CD8-positive, alpha-beta memory T cell (primary cell): ENCODE data around the gene ZNF469. TPM values are rescaled to one million over a fixed set of nuclear protein-coding genes. Genes with fewer than 3 reads are reported as not detected.

ENCODE experiments used
- CTCF ChIA-PET: fragments of 350-600 bp; sonication (Branson Sonifier 250); formaldehyde crosslinking; loops from one replicate; lab custom pipeline; 2021; ENCODE audit warnings: antibody characterized with exemption; lab: Charles Lee
- POLR2A ChIA-PET: fragments of 350-600 bp; sonication (Branson Sonifier 250); formaldehyde crosslinking; loops from one replicate; lab custom pipeline; 2021; ENCODE audit warnings: antibody characterized with exemption; lab: Charles Lee
- DNase-seq, 5 donors: peaks; one replicate each; pipeline versions ENCODE4 v3.0.0 to v3.0.0-alpha.2; 2020 to 2022; ENCODE audit warnings: mixed read lengths in 1 of 5
- H3K27ac ChIP-seq: one replicate; pipeline ENCODE4 v1.7.0; 2013; ENCODE audit warnings: low read depth, mild to moderate bottlenecking, low read length, moderate library complexity
- H3K27me3 ChIP-seq: 2 replicates; pipeline ENCODE4 v1.7.0; 2013; ENCODE audit warnings: low read length, mild to moderate bottlenecking; ENCODE audit not compliant: insufficient read depth, poor library complexity, severe bottlenecking
- H3K36me3 ChIP-seq: 2 replicates; pipeline ENCODE4 v1.7.0; 2013; ENCODE audit warnings: mild to moderate bottlenecking, low read length, moderate library complexity; ENCODE audit not compliant: insufficient read depth
- H3K4me1 ChIP-seq: 2 replicates; pipeline ENCODE4 v1.7.0; 2013; ENCODE audit warnings: mild to moderate bottlenecking, low read length, moderate library complexity; ENCODE audit not compliant: insufficient read depth
- H3K4me3 ChIP-seq: 2 replicates; pipeline ENCODE4 v1.7.0; 2013; ENCODE audit warnings: mild to moderate bottlenecking, low read length
- H3K9me3 ChIP-seq: 2 replicates; pipeline ENCODE4 v1.7.0; 2013; ENCODE audit warnings: mild to moderate bottlenecking, low read length
- H3K27ac Mint-ChIP-seq, 8 donors: one replicate each; pipeline ENCODE4 v1.8.0; 2020 to 2021; ENCODE audit warnings: mixed read lengths in 8 of 8, mild to moderate bottlenecking in 6 of 8, inconsistent platforms in 3 of 8, moderate library complexity in 3 of 8
- H3K27me3 Mint-ChIP-seq, 2 donors: one replicate each; pipeline ENCODE4 v1.8.0; 2020 to 2021; ENCODE audit warnings: mixed read lengths in 2 of 2, mild to moderate bottlenecking in 1 of 2, moderate library complexity in 1 of 2
- H3K36me3 Mint-ChIP-seq, 3 donors: one replicate each; pipeline ENCODE4 v1.8.0; 2020 to 2021; ENCODE audit warnings: mixed read lengths in 3 of 3, inconsistent platforms in 1 of 3, mild to moderate bottlenecking in 1 of 3
- H3K4me1 Mint-ChIP-seq, 3 donors: one replicate each; pipeline ENCODE4 v1.8.0; 2020 to 2021; ENCODE audit warnings: mixed read lengths in 3 of 3, inconsistent platforms in 1 of 3, mild to moderate bottlenecking in 1 of 3
- H3K4me3 Mint-ChIP-seq, 7 donors: one replicate each; pipeline ENCODE4 v1.8.0; 2020 to 2021; ENCODE audit warnings: mixed read lengths in 7 of 7, mild to moderate bottlenecking in 6 of 7, moderate library complexity in 4 of 7, inconsistent platforms in 2 of 7
- H3K9me3 Mint-ChIP-seq, 5 donors: one replicate each; pipeline ENCODE4 v1.8.0; 2020 to 2022; ENCODE audit warnings: mixed read lengths in 5 of 5, mild to moderate bottlenecking in 3 of 5, moderate library complexity in 2 of 5, inconsistent platforms in 1 of 5
- polyA plus RNA-seq: library from polyadenylated mRNA; unstranded; fragments of 300-500 nt; fragmentation: Illumina TruSeq; gene quantifications from one replicate; pipeline ENCODE4 v1.2.3, GENCODE V29; 2021
- total RNA-seq, 2 experiments: library from RNA; stranded (reverse); gene quantifications; one replicate each; pipeline ENCODE4 v1.2.3, GENCODE V29; 2021

Gene ZNF469
- total and polyA plus RNA-seq, 3 experiments from 2014 or later: 0.23 to 1.7 (median 1.5) TPM

DNA sequence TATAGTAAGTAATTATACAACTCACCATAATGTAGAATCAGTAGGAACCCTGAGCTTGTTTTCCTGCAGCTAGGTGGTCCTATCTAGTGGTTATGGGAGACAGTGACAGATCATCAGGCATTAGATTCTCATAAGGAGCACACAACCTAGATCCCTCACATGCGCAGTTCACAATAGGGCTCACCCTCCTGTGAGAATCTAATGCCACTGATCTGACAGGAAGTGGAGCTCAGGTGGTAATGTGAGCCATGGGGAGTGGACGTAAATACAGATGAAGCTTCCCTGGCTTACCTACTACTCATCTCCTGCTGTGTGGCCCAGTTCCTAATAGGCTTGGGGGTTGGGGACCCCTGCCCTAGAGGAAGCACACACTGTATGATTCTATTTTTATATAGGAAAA, 21.8 kb upstream of the ZNF469 start:
- H3K27ac ChIP-seq: no peak overlapping the region
- CTCF ChIA-PET: no interaction called here
- peaks cover 5% of the 10 kb centered on the region for H3K27me3 ChIP-seq
- peaks cover 0 to 4% (median 0%) of the 10 kb centered on the region in 3 donors for H3K36me3 Mint-ChIP-seq
- H3K36me3 ChIP-seq: no peaks in the 10 kb centered on the region
- H3K9me3 ChIP-seq: peaks cover 9% of the 10 kb centered on the region
- no peak for DNase-seq
- POLR2A ChIA-PET: no interaction called here
- H3K27me3 Mint-ChIP-seq: peaks cover 23 to 29% of the 10 kb centered on the region in 2 donors
- no peaks in the 10 kb centered on the region for H3K4me1 ChIP-seq
- no peaks in the 10 kb centered on the region for H3K4me1 Mint-ChIP-seq
- H3K4me3 ChIP-seq: no peak overlapping the region
- no peak overlapping the region for H3K4me3 Mint-ChIP-seq
- no peak overlapping the region for H3K27ac Mint-ChIP-seq
- peaks cover 0 to 13% (median 9%) of the 10 kb centered on the region in 5 donors for H3K9me3 Mint-ChIP-seq

- ChIA-PET POLR2A (no interaction called here), CTCF (no interaction called here)
- no peaks in the 10 kb centered on the region for H3K4me1 Mint-ChIP-seq
- peaks cover 5% of the 10 kb centered on the region for H3K27me3 ChIP-seq
- H3K9me3 ChIP-seq: peaks cover 9% of the 10 kb centered on the region
- no peaks in the 10 kb centered on the region for H3K36me3 ChIP-seq
- H3K27ac ChIP-seq: no peak overlapping the region
- H3K27ac Mint-ChIP-seq: no peak overlapping the region
- peaks cover 0 to 13% (median 9%) of the 10 kb centered on the region in 5 donors for H3K9me3 Mint-ChIP-seq
- no peak for DNase-seq
- H3K27me3 Mint-ChIP-seq: peaks cover 23 to 29% of the 10 kb centered on the region in 2 donors
- peaks cover 0 to 4% (median 0%) of the 10 kb centered on the region in 3 donors for H3K36me3 Mint-ChIP-seq
- H3K4me3 ChIP-seq: no peak overlapping the region
- no peak overlapping the region for H3K4me3 Mint-ChIP-seq
- H3K4me1 ChIP-seq: no peaks in the 10 kb centered on the region
These were observed 21.0 kb upstream of the ZNF469 start for GRCh38 chr16:88361775-88362174.

DNA sequence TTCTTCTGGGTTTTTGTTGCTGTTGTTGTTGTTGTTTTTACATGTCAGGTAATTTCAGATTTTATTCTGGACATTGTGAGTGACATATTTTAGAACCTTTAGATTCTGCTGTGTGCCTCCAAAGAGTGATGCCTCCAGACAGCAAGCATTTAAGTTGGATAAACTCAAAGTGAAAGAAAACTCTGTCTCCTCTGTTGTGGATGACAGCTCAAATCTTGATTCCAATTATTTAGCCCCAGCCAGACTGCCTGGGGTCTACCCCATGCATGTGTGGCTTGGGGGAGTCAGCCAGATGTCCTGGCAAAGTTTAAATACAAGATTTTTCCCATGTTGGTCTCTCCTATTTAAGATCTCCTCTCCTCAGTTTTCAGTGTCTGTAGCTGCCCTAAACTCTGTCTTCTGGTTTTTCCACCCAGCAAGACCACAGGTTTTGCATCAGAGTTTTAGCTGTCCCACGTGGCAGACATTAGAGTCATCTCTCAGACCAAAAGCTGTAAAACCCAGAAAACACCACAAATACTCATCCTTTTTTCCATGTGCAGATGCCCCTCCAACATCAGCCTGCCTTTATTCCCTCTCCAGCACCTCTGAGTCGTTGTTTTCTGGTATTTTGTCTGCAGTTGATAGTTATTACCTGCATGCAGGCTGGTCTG, 19.4 kb upstream of the ZNF469 start:
- CTCF ChIA-PET: no interaction called here
- H3K4me3 Mint-ChIP-seq: no peak overlapping the region
- no peak overlapping the region for H3K27ac Mint-ChIP-seq
- Histone ChIP-seq H3K9me3 (peaks cover 9% of the 10 kb centered on the region), H3K36me3 (no peaks in the 10 kb centered on the region), H3K27ac (no peak overlapping the region), H3K4me1 (no peaks in the 10 kb centered on the region), H3K27me3 (peaks cover 5% of the 10 kb centered on the region), H3K4me3 (no peak overlapping the region)
- H3K27me3 Mint-ChIP-seq: peaks cover 26 to 31% of the 10 kb centered on the region in 2 donors
- no peaks in the 10 kb centered on the region for H3K4me1 Mint-ChIP-seq
- peaks cover 0 to 13% (median 9%) of the 10 kb centered on the region in 5 donors for H3K9me3 Mint-ChIP-seq
- POLR2A ChIA-PET: no interaction called here
- H3K36me3 Mint-ChIP-seq: peaks cover 0 to 4% (median 0%) of the 10 kb centered on the region in 3 donors
- no peak for DNase-seq

- H3K27ac ChIP-seq: no peak overlapping the region
- H3K4me3 ChIP-seq: no peak overlapping the region
- Mint-ChIP-seq H3K9me3 (peaks cover 0 to 13% (median 9%) of the 10 kb centered on the region in 5 donors), H3K4me1 (no peaks in the 10 kb centered on the region), H3K36me3 (peaks cover 0 to 4% (median 0%) of the 10 kb centered on the region in 3 donors), H3K27me3 (peaks cover 31 to 32% of the 10 kb centered on the region in 2 donors), H3K4me3 (no peak overlapping the region), H3K27ac (no peak overlapping the region)
- no peaks in the 10 kb centered on the region for H3K36me3 ChIP-seq
- H3K4me1 ChIP-seq: no peaks in the 10 kb centered on the region
- H3K27me3 ChIP-seq: peaks cover 5% of the 10 kb centered on the region
- CTCF ChIA-PET: no interaction called here
- H3K9me3 ChIP-seq: peaks cover 9% of the 10 kb centered on the region
- DNase-seq: peak in 1 of 5 donors; percentile 28
- POLR2A ChIA-PET: no interaction called here
These were observed 17.4 kb upstream of the ZNF469 start for GRCh38 chr16:88365244-88365865.

DNA sequence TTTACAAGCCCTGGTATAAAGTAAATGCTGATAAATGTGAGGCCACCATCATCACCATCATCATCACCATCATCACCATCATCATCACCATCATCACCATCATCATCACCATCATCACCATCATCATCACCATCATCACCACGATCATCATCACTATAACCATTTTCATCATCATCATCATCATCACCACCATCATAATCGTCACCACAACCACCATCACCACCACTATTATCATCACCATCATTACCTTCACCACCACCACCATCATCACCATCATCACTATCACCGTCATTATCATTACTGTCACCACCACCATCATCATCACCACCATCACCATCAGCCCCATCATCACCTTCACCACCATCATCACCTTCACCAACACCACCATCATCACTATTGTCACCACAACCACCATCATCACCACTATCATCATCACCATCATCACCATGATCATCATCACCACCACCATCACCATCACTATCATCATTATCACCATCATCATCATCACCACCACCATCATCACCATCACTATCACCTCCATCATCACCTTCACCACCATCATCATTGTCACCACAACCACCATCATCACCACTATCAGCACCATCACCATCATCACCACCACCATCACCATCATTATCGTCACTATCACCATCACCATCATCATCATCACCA, 16.6 kb upstream of the ZNF469 start:
- ChIA-PET POLR2A (no interaction called here), CTCF (no interaction called here)

DNA sequence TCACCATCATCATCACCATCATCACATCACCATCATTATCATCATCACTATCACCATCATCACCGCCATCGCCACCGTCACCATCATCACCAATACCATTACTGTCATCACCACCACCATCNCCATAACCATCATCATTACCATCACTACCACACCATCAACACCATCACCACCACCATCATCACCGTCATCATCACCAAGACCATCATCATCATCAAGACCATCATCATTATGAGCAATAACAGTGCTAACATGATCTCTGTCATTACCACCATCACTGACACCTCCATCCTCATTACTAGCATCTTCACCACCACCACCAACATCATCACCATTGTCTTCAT, 16.1 kb upstream of the ZNF469 start:
- Mint-ChIP-seq H3K9me3 (peaks cover 0 to 11% (median 9%) of the 10 kb centered on the region in 5 donors), H3K27ac (no peak overlapping the region), H3K4me1 (no peaks in the 10 kb centered on the region), H3K4me3 (no peak overlapping the region), H3K36me3 (peaks cover 0 to 4% (median 0%) of the 10 kb centered on the region in 3 donors), H3K27me3 (peaks cover 28 to 32% of the 10 kb centered on the region in 2 donors)
- no peaks in the 10 kb centered on the region for H3K36me3 ChIP-seq
- peaks cover 5% of the 10 kb centered on the region for H3K27me3 ChIP-seq
- no peak overlapping the region for H3K27ac ChIP-seq
- no peak for DNase-seq
- CTCF ChIA-PET: no interaction called here
- POLR2A ChIA-PET: no interaction called here
- no peaks in the 10 kb centered on the region for H3K4me1 ChIP-seq
- H3K9me3 ChIP-seq: peaks cover 12% of the 10 kb centered on the region
- H3K4me3 ChIP-seq: no peak overlapping the region

More for the DNA sequence above, 16.6 kb upstream of the ZNF469 start:
- Histone ChIP-seq H3K4me3 (no peak overlapping the region), H3K36me3 (no peaks in the 10 kb centered on the region), H3K4me1 (no peaks in the 10 kb centered on the region), H3K9me3 (peaks cover 9% of the 10 kb centered on the region), H3K27ac (no peak overlapping the region), H3K27me3 (peaks cover 5% of the 10 kb centered on the region)
- DNase-seq: no peak
- Mint-ChIP-seq H3K4me3 (no peak overlapping the region), H3K27ac (no peak overlapping the region), H3K27me3 (peaks cover 31 to 32% of the 10 kb centered on the region in 2 donors), H3K36me3 (peaks cover 0 to 4% (median 0%) of the 10 kb centered on the region in 3 donors), H3K4me1 (no peaks in the 10 kb centered on the region), H3K9me3 (peaks cover 0 to 13% (median 9%) of the 10 kb centered on the region in 5 donors)

GRCh38 chr16:88367560-88367959, 15.2 kb upstream of the ZNF469 start:
- ChIA-PET POLR2A (no interaction called here), CTCF (no interaction called here)
- no peaks in the 10 kb centered on the region for H3K4me1 Mint-ChIP-seq
- no peak overlapping the region for H3K27ac Mint-ChIP-seq
- no peak overlapping the region for H3K27ac ChIP-seq
- peaks cover 7% of the 10 kb centered on the region for H3K9me3 ChIP-seq
- H3K36me3 ChIP-seq: no peaks in the 10 kb centered on the region
- peaks cover 0 to 4% (median 0%) of the 10 kb centered on the region in 3 donors for H3K36me3 Mint-ChIP-seq
- H3K27me3 Mint-ChIP-seq: peaks cover 21 to 28% of the 10 kb centered on the region in 2 donors
- H3K4me3 ChIP-seq: no peak overlapping the region
- H3K4me1 ChIP-seq: no peaks in the 10 kb centered on the region
- peaks cover 0 to 9% (median 7%) of the 10 kb centered on the region in 5 donors for H3K9me3 Mint-ChIP-seq
- H3K4me3 Mint-ChIP-seq: no peak overlapping the region
- peak in 1 of 5 donors; percentile 26 for DNase-seq
- H3K27me3 ChIP-seq: no peaks in the 10 kb centered on the region

DNA sequence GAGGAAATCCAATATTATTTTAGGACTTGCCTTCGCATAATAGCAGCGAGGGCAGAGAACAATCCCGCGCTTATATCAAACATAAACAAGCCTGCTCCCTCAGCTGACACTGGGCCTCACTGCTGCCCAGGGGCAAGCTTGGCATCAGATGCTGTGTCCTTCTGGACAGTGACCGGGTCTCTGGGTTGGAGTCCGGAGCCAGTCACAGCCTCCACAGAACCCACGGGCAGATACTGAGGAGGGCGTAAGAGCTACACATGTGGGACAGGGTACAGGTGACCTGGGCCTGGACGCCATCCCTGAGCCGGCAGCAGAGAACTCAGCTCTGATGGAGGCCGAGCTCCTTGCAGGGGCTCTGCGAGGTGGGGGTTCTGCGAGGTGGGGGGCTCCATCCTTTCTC, 14.7 kb upstream of the ZNF469 start:
- Mint-ChIP-seq H3K4me1 (no peaks in the 10 kb centered on the region), H3K36me3 (peaks cover 0 to 4% (median 0%) of the 10 kb centered on the region in 3 donors), H3K27ac (no peak overlapping the region), H3K9me3 (peaks cover 0 to 6% (median 4%) of the 10 kb centered on the region in 5 donors), H3K4me3 (no peak overlapping the region), H3K27me3 (peaks cover 19 to 23% of the 10 kb centered on the region in 2 donors)
- Histone ChIP-seq H3K4me3 (no peak overlapping the region), H3K27me3 (no peaks in the 10 kb centered on the region), H3K9me3 (peaks cover 6% of the 10 kb centered on the region), H3K4me1 (no peaks in the 10 kb centered on the region), H3K27ac (no peak overlapping the region), H3K36me3 (no peaks in the 10 kb centered on the region)
- ChIA-PET POLR2A (no interaction called here), CTCF (no interaction called here)
- peak in 1 of 5 donors; percentile 20 for DNase-seq
